ENCODE data around the gene DUS2. TPM values are rescaled to one million over a fixed set of nuclear protein-coding genes. Genes with fewer than 3 reads are reported as not detected.
A peak's percentile ranks its signal among the peaks of the same experiment; 100 is the strongest.
"Not testable (repeated sequence)": the region's sequence is repeated elsewhere in the genome, so short reads cannot be mapped to it uniquely, and the experiment has no call there.

Gene DUS2
- total RNA-seq, 1 experiment from 2014 or later: 23.7 TPM

- H3K9ac ChIP-seq (ENCODE audit: low read length): no peak overlapping the region
- H4K20me1 ChIP-seq (ENCODE audit: insufficient read depth, low read depth, low read length): no peaks in the 10 kb centered on the region
- H3K4me1 ChIP-seq (ENCODE audit: low read length): peaks cover 7% of the 10 kb centered on the region
- no peaks in the 10 kb centered on the region for H3K27me3 ChIP-seq (ENCODE audit: low read length)
- H3K4me2 ChIP-seq (ENCODE audit: low read depth, low read length, poor library complexity, severe bottlenecking): no peak overlapping the region
- H3K79me2 ChIP-seq (ENCODE audit: low read length): peaks cover 26% of the 10 kb centered on the region
- no peaks in the 10 kb centered on the region for H3K9me3 ChIP-seq (ENCODE audit: low read length)
- H3K4me3 ChIP-seq (ENCODE audit: low read length): no peak overlapping the region
- DNase-seq: no peak
- H3K36me3 ChIP-seq (ENCODE audit: insufficient read depth, low read length): peaks cover 20% of the 10 kb centered on the region
- no peaks in the 10 kb centered on the region for H3K9me2 ChIP-seq (replicated peaks; ENCODE audit: insufficient read depth, low read length)
- no peak overlapping the region for H3K27ac ChIP-seq (ENCODE audit: low read length)
- H2AFZ ChIP-seq (ENCODE audit: low read length): no peak overlapping the region
Measured at GRCh38 chr16:68028996-68029395, 5.9 kb downstream of the DUS2 start.

GRCh38 chr16:68030108-68030507, 7.0 kb downstream of the DUS2 start:
- H2AFZ ChIP-seq (ENCODE audit: low read length); H3K9ac ChIP-seq (ENCODE audit: low read length): not testable (repeated sequence)
- peaks cover 20% of the 10 kb centered on the region for H3K36me3 ChIP-seq (ENCODE audit: insufficient read depth, low read length)

GRCh38 chr16:68031951-68032350, 8.9 kb downstream of the DUS2 start:
- Histone ChIP-seq H2AFZ (ENCODE audit: low read length) (no peak overlapping the region), H3K9ac (ENCODE audit: low read length) (no peak overlapping the region), H3K27me3 (ENCODE audit: low read length) (no peaks in the 10 kb centered on the region), H3K79me2 (ENCODE audit: low read length) (peaks cover 6% of the 10 kb centered on the region; the same call in 1 of the 2 replicates), H3K9me2 (replicated peaks; ENCODE audit: insufficient read depth, low read length) (no peaks in the 10 kb centered on the region), H3K4me1 (ENCODE audit: low read length) (peaks cover 10% of the 10 kb centered on the region), H3K9me3 (ENCODE audit: low read length) (no peaks in the 10 kb centered on the region), H3K27ac (ENCODE audit: low read length) (no peak overlapping the region), H3K36me3 (ENCODE audit: insufficient read depth, low read length) (peaks cover 8% of the 10 kb centered on the region; the same call in 1 of the 2 replicates), H4K20me1 (ENCODE audit: insufficient read depth, low read depth, low read length) (no peaks in the 10 kb centered on the region), H3K4me3 (ENCODE audit: low read length) (no peak overlapping the region), H3K4me2 (ENCODE audit: low read depth, low read length, poor library complexity, severe bottlenecking) (no peak overlapping the region)
- DNase-seq: no peak

More at GRCh38 chr16:68030108-68030507, 7.0 kb downstream of the DUS2 start:
- not testable (repeated sequence) for H3K4me2 ChIP-seq (ENCODE audit: low read depth, low read length, poor library complexity, severe bottlenecking); H3K9me3 ChIP-seq (ENCODE audit: low read length); H3K4me1 ChIP-seq (ENCODE audit: low read length); H3K9me2 ChIP-seq (replicated peaks; ENCODE audit: insufficient read depth, low read length); H3K27ac ChIP-seq (ENCODE audit: low read length); H3K27me3 ChIP-seq (ENCODE audit: low read length); H3K4me3 ChIP-seq (ENCODE audit: low read length); DNase-seq; H4K20me1 ChIP-seq (ENCODE audit: insufficient read depth, low read depth, low read length)
- peaks cover 15% of the 10 kb centered on the region for H3K79me2 ChIP-seq (ENCODE audit: low read length)

- Histone ChIP-seq H3K9me3 (ENCODE audit: low read length) (no peaks in the 10 kb centered on the region), H3K27ac (ENCODE audit: low read length) (no peak overlapping the region), H3K4me1 (ENCODE audit: low read length) (peaks cover 21% of the 10 kb centered on the region), H3K9ac (ENCODE audit: low read length) (no peak overlapping the region), H2AFZ (ENCODE audit: low read length) (no peak overlapping the region), H3K79me2 (ENCODE audit: low read length) (peaks cover 6% of the 10 kb centered on the region; the same call in 1 of the 2 replicates), H3K36me3 (ENCODE audit: insufficient read depth, low read length) (no peaks in the 10 kb centered on the region), H3K9me2 (replicated peaks; ENCODE audit: insufficient read depth, low read length) (no peaks in the 10 kb centered on the region), H3K4me2 (ENCODE audit: low read depth, low read length, poor library complexity, severe bottlenecking) (no peak overlapping the region), H3K27me3 (ENCODE audit: low read length) (no peaks in the 10 kb centered on the region), H4K20me1 (ENCODE audit: insufficient read depth, low read depth, low read length) (no peaks in the 10 kb centered on the region), H3K4me3 (ENCODE audit: low read length) (no peak overlapping the region)
- DNase-seq: no peak
Measured at GRCh38 chr16:68033101-68033500, 10.0 kb downstream of the DUS2 start.

- Histone ChIP-seq H3K36me3 (ENCODE audit: insufficient read depth, low read length) (no peaks in the 10 kb centered on the region), H2AFZ (ENCODE audit: low read length) (no peak overlapping the region), H3K4me1 (ENCODE audit: low read length) (peaks cover 42% of the 10 kb centered on the region), H3K27ac (ENCODE audit: low read length) (peak overlapping the region; percentile 28), H3K9me2 (replicated peaks; ENCODE audit: insufficient read depth, low read length) (no peaks in the 10 kb centered on the region), H4K20me1 (ENCODE audit: insufficient read depth, low read depth, low read length) (no peaks in the 10 kb centered on the region), H3K9ac (ENCODE audit: low read length) (no peak overlapping the region), H3K27me3 (ENCODE audit: low read length) (no peaks in the 10 kb centered on the region), H3K4me3 (ENCODE audit: low read length) (no peak overlapping the region), H3K9me3 (ENCODE audit: low read length) (no peaks in the 10 kb centered on the region), H3K79me2 (ENCODE audit: low read length) (no peaks in the 10 kb centered on the region), H3K4me2 (ENCODE audit: low read depth, low read length, poor library complexity, severe bottlenecking) (no peak overlapping the region)
- no peak for DNase-seq
Measured at GRCh38 chr16:68035227-68035626, 12.1 kb downstream of the DUS2 start.

- Histone ChIP-seq H3K4me3 (ENCODE audit: low read length) (peak overlapping the region; percentile 56), H3K4me1 (ENCODE audit: low read length) (peaks cover 50% of the 10 kb centered on the region), H3K9me2 (replicated peaks; ENCODE audit: insufficient read depth, low read length) (no peaks in the 10 kb centered on the region), H3K9me3 (ENCODE audit: low read length) (no peaks in the 10 kb centered on the region), H3K9ac (ENCODE audit: low read length) (peak overlapping the region; percentile 64), H4K20me1 (ENCODE audit: insufficient read depth, low read depth, low read length) (no peaks in the 10 kb centered on the region), H3K79me2 (ENCODE audit: low read length) (peaks cover 17% of the 10 kb centered on the region), H3K27ac (ENCODE audit: low read length) (peak overlapping the region; percentile 97), H3K4me2 (ENCODE audit: low read depth, low read length, poor library complexity, severe bottlenecking) (peak overlapping the region; percentile 76), H3K36me3 (ENCODE audit: insufficient read depth, low read length) (peaks cover 9% of the 10 kb centered on the region; the same call in 1 of the 2 replicates), H3K27me3 (ENCODE audit: low read length) (no peaks in the 10 kb centered on the region), H2AFZ (ENCODE audit: low read length) (no peak overlapping the region)
- DNase-seq: peak; percentile 89
Measured at GRCh38 chr16:68037841-68038597, 14.9 kb downstream of the DUS2 start.

- no peak overlapping the region for H3K4me3 ChIP-seq (ENCODE audit: low read length)
- H3K9me3 ChIP-seq (ENCODE audit: low read length): no peaks in the 10 kb centered on the region
- H3K4me1 ChIP-seq (ENCODE audit: low read length): peaks cover 44% of the 10 kb centered on the region
- H3K9me2 ChIP-seq (replicated peaks; ENCODE audit: insufficient read depth, low read length): no peaks in the 10 kb centered on the region
- no peaks in the 10 kb centered on the region for H4K20me1 ChIP-seq (ENCODE audit: insufficient read depth, low read depth, low read length)
- no peak overlapping the region for H2AFZ ChIP-seq (ENCODE audit: low read length)
- peaks cover 36% of the 10 kb centered on the region for H3K79me2 ChIP-seq (ENCODE audit: low read length)
- no peak overlapping the region for H3K4me2 ChIP-seq (ENCODE audit: low read depth, low read length, poor library complexity, severe bottlenecking)
- peak; percentile 95 for DNase-seq
- no peak overlapping the region for H3K9ac ChIP-seq (ENCODE audit: low read length)
- H3K27me3 ChIP-seq (ENCODE audit: low read length): no peaks in the 10 kb centered on the region
- H3K27ac ChIP-seq (ENCODE audit: low read length): peak overlapping the region; percentile 97
- H3K36me3 ChIP-seq (ENCODE audit: insufficient read depth, low read length): peaks cover 9% of the 10 kb centered on the region; the same call in 1 of the 2 replicates
Measured at GRCh38 chr16:68040506-68041288, 17.6 kb downstream of the DUS2 start.

GRCh38 chr16:68041783-68042182, 18.7 kb downstream of the DUS2 start:
- peaks cover 42% of the 10 kb centered on the region for H3K4me1 ChIP-seq (ENCODE audit: low read length)
- peaks cover 44% of the 10 kb centered on the region for H3K79me2 ChIP-seq (ENCODE audit: low read length)
- no peaks in the 10 kb centered on the region for H3K9me2 ChIP-seq (replicated peaks; ENCODE audit: insufficient read depth, low read length)
- peaks cover 9% of the 10 kb centered on the region; the same call in 1 of the 2 replicates for H3K36me3 ChIP-seq (ENCODE audit: insufficient read depth, low read length)
- no peaks in the 10 kb centered on the region for H3K9me3 ChIP-seq (ENCODE audit: low read length)
- no peak overlapping the region for H3K27ac ChIP-seq (ENCODE audit: low read length)
- H2AFZ ChIP-seq (ENCODE audit: low read length): no peak overlapping the region
- H3K4me2 ChIP-seq (ENCODE audit: low read depth, low read length, poor library complexity, severe bottlenecking): no peak overlapping the region
- no peaks in the 10 kb centered on the region for H4K20me1 ChIP-seq (ENCODE audit: insufficient read depth, low read depth, low read length)
- H3K27me3 ChIP-seq (ENCODE audit: low read length): no peaks in the 10 kb centered on the region
- DNase-seq: no peak
- no peak overlapping the region for H3K9ac ChIP-seq (ENCODE audit: low read length)
- no peak overlapping the region for H3K4me3 ChIP-seq (ENCODE audit: low read length)
